ENCODE results near the gene CNKSR3. TPM values are rescaled to one million over a fixed set of nuclear protein-coding genes. Genes with fewer than 3 reads are reported as not detected.
"Not testable (repeated sequence)": the region's sequence is repeated elsewhere in the genome, so short reads cannot be mapped to it uniquely, and the experiment has no call there.

The CNKSR3 gene
- total RNA-seq, 4 donors from 2014 or later: 10.4 to 23.9 (median 19.6) TPM

DNA sequence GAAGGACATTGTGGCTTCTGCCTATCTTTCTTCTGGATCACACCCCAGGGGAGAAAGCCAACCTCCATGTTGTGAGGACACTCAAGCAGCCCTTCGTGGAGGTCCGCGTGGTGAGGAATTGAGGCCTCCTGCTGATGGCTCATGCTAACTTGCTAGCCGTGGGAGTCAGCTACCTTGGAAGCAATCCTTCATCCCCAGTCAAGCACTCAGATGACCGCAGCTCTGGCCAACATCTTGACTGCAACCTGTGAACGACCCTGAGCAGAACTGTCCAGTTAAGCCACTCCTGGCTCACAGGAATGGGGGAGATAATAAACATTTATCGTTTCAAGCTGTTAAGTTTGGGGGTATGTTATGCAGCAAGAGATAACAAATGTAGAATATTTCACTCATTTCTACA lies 10.9 kb upstream of the CNKSR3 start:
- 86% methylated on average over 7 of the region's 7 CpGs for WGBS
- H3K27me3 ChIP-seq: no peaks in the 10 kb centered on the region
- no peak overlapping the region for H3K4me3 ChIP-seq
- H3K27ac ChIP-seq (replicated peaks in 1 of 4): no peak overlapping the region
- peaks cover 0 to under 1% (median 0%) of the 10 kb centered on the region in 4 donors for H3K4me1 ChIP-seq
- H3K9me3 ChIP-seq: no peaks in the 10 kb centered on the region
- no peak for DNase-seq (ENCODE audit: extremely low spot score)
- intact Hi-C loops (cut with DNase I): no loop called here
- TF ChIP-seq, protein P1, sequence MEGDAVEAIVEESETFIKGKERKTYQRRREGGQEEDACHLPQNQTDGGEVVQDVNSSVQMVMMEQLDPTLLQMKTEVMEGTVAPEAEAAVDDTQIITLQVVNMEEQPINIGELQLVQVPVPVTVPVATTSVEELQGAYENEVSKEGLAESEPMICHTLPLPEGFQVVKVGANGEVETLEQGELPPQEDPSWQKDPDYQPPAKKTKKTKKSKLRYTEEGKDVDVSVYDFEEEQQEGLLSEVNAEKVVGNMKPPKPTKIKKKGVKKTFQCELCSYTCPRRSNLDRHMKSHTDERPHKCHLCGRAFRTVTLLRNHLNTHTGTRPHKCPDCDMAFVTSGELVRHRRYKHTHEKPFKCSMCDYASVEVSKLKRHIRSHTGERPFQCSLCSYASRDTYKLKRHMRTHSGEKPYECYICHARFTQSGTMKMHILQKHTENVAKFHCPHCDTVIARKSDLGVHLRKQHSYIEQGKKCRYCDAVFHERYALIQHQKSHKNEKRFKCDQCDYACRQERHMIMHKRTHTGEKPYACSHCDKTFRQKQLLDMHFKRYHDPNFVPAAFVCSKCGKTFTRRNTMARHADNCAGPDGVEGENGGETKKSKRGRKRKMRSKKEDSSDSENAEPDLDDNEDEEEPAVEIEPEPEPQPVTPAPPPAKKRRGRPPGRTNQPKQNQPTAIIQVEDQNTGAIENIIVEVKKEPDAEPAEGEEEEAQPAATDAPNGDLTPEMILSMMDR (IDR thresholded peaks at IDR 0.05): no peak
- TF ChIP-seq POLR2A (IDR thresholded peaks at IDR 0.05; ENCODE audit: low read depth) (no peak), EP300 (IDR thresholded peaks at IDR 0.05) (no peak), POLR2AphosphoS5 (IDR thresholded peaks at IDR 0.05) (no peak)
- no peaks in the 10 kb centered on the region for H3K36me3 ChIP-seq

DNA sequence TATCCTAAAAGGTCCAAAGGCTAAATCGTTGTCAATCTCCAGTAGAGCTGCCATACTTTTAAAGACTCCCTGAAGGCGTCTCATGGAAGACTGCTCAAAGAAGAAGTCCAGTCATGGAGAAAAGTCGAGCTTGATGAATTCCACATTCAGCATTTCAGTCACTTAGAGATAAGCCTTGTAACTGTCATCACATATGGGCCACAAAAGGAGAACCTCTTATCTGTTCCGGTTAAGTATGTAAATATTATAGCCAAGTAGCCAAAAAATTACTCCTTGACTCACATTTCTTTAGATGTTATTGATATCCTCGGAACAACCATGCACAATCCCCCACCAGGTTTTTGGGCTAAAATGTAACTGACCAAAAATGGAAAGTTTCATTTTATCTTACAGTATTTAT lies 9.8 kb upstream of the CNKSR3 start:
- TF ChIP-seq POLR2A (IDR thresholded peaks at IDR 0.05; ENCODE audit: low read depth) (no peak), EP300 (IDR thresholded peaks at IDR 0.05) (no peak), POLR2AphosphoS5 (IDR thresholded peaks at IDR 0.05) (no peak)
- TF ChIP-seq, protein P1 (IDR thresholded peaks at IDR 0.05): no peak
- no peak overlapping the region for H3K27ac ChIP-seq (replicated peaks in 1 of 4)
- H3K9me3 ChIP-seq: no peaks in the 10 kb centered on the region
- 66% methylated on average over 5 of the region's 5 CpGs for WGBS
- no peaks in the 10 kb centered on the region for H3K36me3 ChIP-seq
- no peaks in the 10 kb centered on the region for H3K27me3 ChIP-seq
- peaks cover 0 to 7% (median 0%) of the 10 kb centered on the region in 4 donors for H3K4me1 ChIP-seq
- DNase-seq (ENCODE audit: extremely low spot score): no peak
- H3K4me3 ChIP-seq: no peak overlapping the region
- intact Hi-C loops (cut with DNase I): no loop called here

GRCh38 chr6:154518396-154518795 lies 7.9 kb upstream of the CNKSR3 start:
- H3K27ac ChIP-seq (replicated peaks in 1 of 4): no peak overlapping the region
- no peaks in the 10 kb centered on the region for H3K36me3 ChIP-seq
- no peak overlapping the region for H3K4me3 ChIP-seq
- H3K4me1 ChIP-seq: peaks cover 0 to 7% (median 0%) of the 10 kb centered on the region in 4 donors
- DNase-seq (ENCODE audit: extremely low spot score): no peak
- H3K27me3 ChIP-seq: no peaks in the 10 kb centered on the region
- TF ChIP-seq POLR2AphosphoS5 (IDR thresholded peaks at IDR 0.05): no peak
- TF ChIP-seq POLR2A (IDR thresholded peaks at IDR 0.05; ENCODE audit: low read depth): no peak
- TF ChIP-seq, protein P1 (IDR thresholded peaks at IDR 0.05): no peak
- no peak for TF ChIP-seq EP300 (IDR thresholded peaks at IDR 0.05)
- intact Hi-C loops (cut with DNase I): no loop called here
- 88% methylated on average over 6 of the region's 6 CpGs for WGBS
- no peaks in the 10 kb centered on the region for H3K9me3 ChIP-seq

GRCh38 chr6:154516276-154516675 lies 5.8 kb upstream of the CNKSR3 start:
- 81% methylated on average over 5 of the region's 5 CpGs for whole genome bisulfite sequencing
- H3K4me3 ChIP-seq: peak overlapping the region in 3 of 4 donors; percentile 23 to 33 (median 26)
- no peaks in the 10 kb centered on the region for H3K36me3 ChIP-seq
- H3K27me3 ChIP-seq: no peaks in the 10 kb centered on the region
- peaks cover 5 to 16% (median 10%) of the 10 kb centered on the region in 4 donors for H3K4me1 ChIP-seq
- intact Hi-C loops (cut with DNase I): no loop called here
- H3K27ac ChIP-seq (replicated peaks in 1 of 4): peak overlapping the region in 3 of 4 donors; percentile 24 to 44 (median 34)
- TF ChIP-seq EP300 (IDR thresholded peaks at IDR 0.05): no peak
- no peak for TF ChIP-seq POLR2AphosphoS5 (IDR thresholded peaks at IDR 0.05)
- TF ChIP-seq, protein P1 (IDR thresholded peaks at IDR 0.05): no peak
- no peak for TF ChIP-seq POLR2A (IDR thresholded peaks at IDR 0.05; ENCODE audit: low read depth)
- DNase-seq (ENCODE audit: extremely low spot score): no peak
- H3K9me3 ChIP-seq: no peaks in the 10 kb centered on the region

DNA sequence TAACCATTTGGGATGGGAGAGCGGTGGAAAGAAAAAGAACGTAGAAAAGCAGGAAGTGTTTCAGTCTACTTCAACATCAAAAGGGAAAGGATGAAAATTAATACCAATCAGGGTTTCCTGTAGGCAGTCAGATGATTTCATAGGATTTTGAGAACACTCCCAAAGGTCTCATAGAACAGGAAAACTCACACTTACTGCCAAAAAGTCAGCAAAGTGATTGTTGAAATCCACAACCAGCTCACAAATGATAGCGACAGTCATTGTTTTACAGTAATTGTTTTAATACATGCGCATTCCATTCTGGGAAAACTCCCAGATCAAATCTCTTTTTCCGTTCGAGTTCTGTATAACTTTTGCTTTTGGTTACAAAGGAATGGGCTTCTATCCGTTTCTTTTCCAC lies 5.3 kb upstream of the CNKSR3 start:
- Histone ChIP-seq H3K4me3 (peak overlapping the region in 3 of 4 donors; percentile 23 to 33 (median 26)), H3K36me3 (no peaks in the 10 kb centered on the region), H3K27me3 (no peaks in the 10 kb centered on the region), H3K27ac (replicated peaks in 1 of 4) (peak overlapping the region in 3 of 4 donors; percentile 24 to 44 (median 34)), H3K9me3 (no peaks in the 10 kb centered on the region), H3K4me1 (peaks cover 9 to 21% (median 14%) of the 10 kb centered on the region in 4 donors)
- intact Hi-C loops (cut with DNase I): no loop called here
- TF ChIP-seq POLR2A (IDR thresholded peaks at IDR 0.05; ENCODE audit: low read depth) (no peak), POLR2AphosphoS5 (IDR thresholded peaks at IDR 0.05) (peak in 1 of 2 donors; percentile 10), EP300 (IDR thresholded peaks at IDR 0.05) (no peak)
- TF ChIP-seq, protein P1 (IDR thresholded peaks at IDR 0.05): no peak
- 46% methylated on average over 7 of the region's 7 CpGs for WGBS
- DNase-seq (ENCODE audit: extremely low spot score): no peak

- H3K36me3 ChIP-seq; H3K27ac ChIP-seq (replicated peaks in 1 of 4); intact Hi-C loops (cut with DNase I); H3K4me3 ChIP-seq; H3K9me3 ChIP-seq; H3K27me3 ChIP-seq; DNase-seq (ENCODE audit: extremely low spot score): not testable (repeated sequence)
- WGBS: 93% methylated on average over 3 of the region's 3 CpGs
- H3K4me1 ChIP-seq: peaks cover 10 to 21% (median 14%) of the 10 kb centered on the region in 4 donors
These were observed 4.6 kb upstream of the CNKSR3 start for GRCh38 chr6:154515076-154515475.
